Measurements from ENCODE around the gene UST. TPM values are rescaled to one million over a fixed set of nuclear protein-coding genes. Genes with fewer than 3 reads are reported as not detected.

UST gene
- total and polyA plus RNA-seq, 3 donors from 2014 or later, result 14.9 to 16.0 (median 14.9) TPM

GRCh38 chr6:148924226-148925012, 177.6 kb downstream of the UST start:
- no peak for TF ChIP-seq CTCF (IDR thresholded peaks at IDR 0.05)
- TF ChIP-seq POLR2A (IDR thresholded peaks at IDR 0.05), result no peak
- intact Hi-C loops (cut with DNase I; ENCODE audit: low total_unique reads), result no loop called here
- Histone ChIP-seq H3K27ac (no peak overlapping the region), H3K9me3 (no peaks in the 10 kb centered on the region), H3K4me3 (no peak overlapping the region), H3K36me3 (ENCODE audit: low read depth, missing control alignments) (no peaks in the 10 kb centered on the region), H3K27me3 (no peaks in the 10 kb centered on the region), H3K4me1 (no peaks in the 10 kb centered on the region)
- DNase-seq, result no peak
- WGBS, 2 donors, result 81 to 82% methylated on average over 8 of the region's 8 CpGs

DNA sequence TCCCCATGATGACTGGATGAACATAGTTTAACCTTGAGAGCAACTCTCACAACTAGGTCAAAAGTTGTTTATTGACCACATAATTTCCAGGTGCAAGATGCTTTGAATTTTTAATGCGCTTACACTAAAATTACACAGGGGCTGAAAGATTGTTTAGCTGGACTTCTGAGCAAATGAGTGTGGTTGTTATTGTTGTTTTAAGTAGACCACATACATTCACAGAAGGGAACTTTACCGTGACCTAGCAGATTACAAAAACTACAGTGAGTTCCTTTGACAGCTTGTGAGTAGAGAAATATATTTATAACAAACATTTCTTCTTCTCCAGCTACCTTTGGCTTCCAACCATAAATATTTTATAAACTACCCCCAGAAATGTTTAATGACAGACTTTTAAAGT, 178.9 kb downstream of the UST start:
- 82 to 88% methylated on average over 2 of the region's 2 CpGs for WGBS, 2 donors
- intact Hi-C loops (cut with DNase I; ENCODE audit: low total_unique reads), result no loop called here
- H3K4me1 ChIP-seq, result no peaks in the 10 kb centered on the region
- H3K9me3 ChIP-seq, result no peaks in the 10 kb centered on the region
- no peak overlapping the region for H3K27ac ChIP-seq
- H3K36me3 ChIP-seq (ENCODE audit: low read depth, missing control alignments), result no peaks in the 10 kb centered on the region
- H3K27me3 ChIP-seq, result no peaks in the 10 kb centered on the region
- no peak for TF ChIP-seq CTCF (IDR thresholded peaks at IDR 0.05)
- DNase-seq, result no peak
- no peak overlapping the region for H3K4me3 ChIP-seq

GRCh38 chr6:148926478-148926877, 179.6 kb downstream of the UST start:
- DNase-seq, result no peak
- Histone ChIP-seq H3K4me3 (no peak overlapping the region), H3K4me1 (no peaks in the 10 kb centered on the region), H3K36me3 (ENCODE audit: low read depth, missing control alignments) (no peaks in the 10 kb centered on the region), H3K9me3 (no peaks in the 10 kb centered on the region), H3K27me3 (no peaks in the 10 kb centered on the region), H3K27ac (no peak overlapping the region)
- no peak for TF ChIP-seq CTCF (IDR thresholded peaks at IDR 0.05)
- no peak for TF ChIP-seq POLR2A (IDR thresholded peaks at IDR 0.05)
- WGBS, 2 donors, result 86 to 95% methylated on average over 2 of the region's 2 CpGs
- intact Hi-C loops (cut with DNase I; ENCODE audit: low total_unique reads), result no loop called here

- Histone ChIP-seq H3K36me3 (ENCODE audit: low read depth, missing control alignments) (no peaks in the 10 kb centered on the region), H3K27ac (no peak overlapping the region), H3K9me3 (no peaks in the 10 kb centered on the region), H3K27me3 (no peaks in the 10 kb centered on the region), H3K4me1 (no peaks in the 10 kb centered on the region), H3K4me3 (no peak overlapping the region)
- intact Hi-C loops (cut with DNase I; ENCODE audit: low total_unique reads), result no loop called here
- DNase-seq, result no peak
- TF ChIP-seq CTCF (IDR thresholded peaks at IDR 0.05) (no peak), POLR2A (IDR thresholded peaks at IDR 0.05) (no peak)
- 92 to 95% methylated on average over 1 of the region's 1 CpG for WGBS, 2 donors
Measured at GRCh38 chr6:148927586-148927985, 180.8 kb downstream of the UST start.

DNA sequence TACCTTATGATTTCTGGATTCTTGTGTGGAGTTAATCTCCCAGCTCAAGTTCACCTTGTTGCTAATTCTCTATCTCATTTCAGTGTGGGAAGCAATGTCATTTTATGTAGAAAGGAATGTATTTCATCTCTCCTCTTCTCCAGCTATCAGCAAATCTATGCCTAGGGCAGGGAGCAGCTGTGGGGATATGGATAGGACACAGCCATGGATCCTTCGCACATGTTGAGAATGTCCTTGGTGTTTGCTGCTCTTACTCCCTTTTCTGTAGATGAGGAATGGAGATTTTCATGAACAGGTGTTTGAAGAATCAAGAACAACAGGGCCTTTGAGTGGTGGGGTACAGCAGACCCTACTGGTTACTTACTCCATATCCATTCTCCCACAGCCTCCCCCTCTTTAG, 182.0 kb downstream of the UST start:
- H3K36me3 ChIP-seq (ENCODE audit: low read depth, missing control alignments), result no peaks in the 10 kb centered on the region
- H3K27me3 ChIP-seq, result no peaks in the 10 kb centered on the region
- no peak for DNase-seq
- H3K4me3 ChIP-seq, result no peak overlapping the region
- 88 to 94% methylated on average over 1 of the region's 1 CpG for WGBS, 2 donors
- no peak overlapping the region for H3K27ac ChIP-seq
- intact Hi-C loops (cut with DNase I; ENCODE audit: low total_unique reads), result no loop called here
- H3K4me1 ChIP-seq, result no peaks in the 10 kb centered on the region
- H3K9me3 ChIP-seq, result no peaks in the 10 kb centered on the region
- no peak for TF ChIP-seq POLR2A (IDR thresholded peaks at IDR 0.05)
- no peak for TF ChIP-seq CTCF (IDR thresholded peaks at IDR 0.05)
